ENCODE measurements around the gene TRAM2. TPM values are rescaled to one million over a fixed set of nuclear protein-coding genes. Genes with fewer than 3 reads are reported as not detected.
A peak's percentile ranks its signal among the peaks of the same experiment; 100 is the strongest.

TRAM2 gene
- total RNA-seq, 1 donor from 2014 or later, result 11.0 TPM

GRCh38 chr6:52508261-52508739 lies 68.6 kb downstream of the TRAM2 start:
- no peak for DNase-seq (ENCODE audit: extremely low spot score in 2 of 2)
- intact Hi-C loops (cut with DNase I), result no loop called here
- TF ChIP-seq POLR2A (IDR thresholded peaks at IDR 0.05) (no peak), CTCF (IDR thresholded peaks at IDR 0.05) (no peak), POLR2AphosphoS5 (IDR thresholded peaks at IDR 0.05; ENCODE audit: insufficient read depth in 1 of 2, low read depth in 1 of 2) (no peak)
- Histone ChIP-seq H3K4me3 (no peak overlapping the region), H3K9me3 (no peaks in the 10 kb centered on the region), H3K27ac (peak overlapping the region; percentile 10), H3K4me1 (peaks cover 49% of the 10 kb centered on the region), H3K36me3 (peaks cover 0 to 27% of the 10 kb centered on the region in 2 donors), H3K27me3 (no peaks in the 10 kb centered on the region)

GRCh38 chr6:52507557-52508260 lies 69.2 kb downstream of the TRAM2 start:
- H3K4me1 ChIP-seq, result peaks cover 47% of the 10 kb centered on the region
- no peak overlapping the region for H3K4me3 ChIP-seq
- H3K27ac ChIP-seq, result peak overlapping the region; percentile 10
- no peaks in the 10 kb centered on the region for H3K27me3 ChIP-seq
- H3K9me3 ChIP-seq, result no peaks in the 10 kb centered on the region
- H3K36me3 ChIP-seq, result peaks cover 0 to 27% of the 10 kb centered on the region in 2 donors
- intact Hi-C loops (cut with DNase I), result no loop called here
- TF ChIP-seq POLR2A (IDR thresholded peaks at IDR 0.05), result no peak
- no peak for TF ChIP-seq CTCF (IDR thresholded peaks at IDR 0.05)
- no peak for TF ChIP-seq POLR2AphosphoS5 (IDR thresholded peaks at IDR 0.05; ENCODE audit: insufficient read depth in 1 of 2, low read depth in 1 of 2)
- peak in 1 of 2 donors; percentile 82 for DNase-seq (ENCODE audit: extremely low spot score in 2 of 2)

GRCh38 chr6:52506476-52506875 lies 70.4 kb downstream of the TRAM2 start:
- no peak overlapping the region for H3K27ac ChIP-seq
- H3K9me3 ChIP-seq, result no peaks in the 10 kb centered on the region
- H3K36me3 ChIP-seq, result peaks cover 0 to 27% of the 10 kb centered on the region in 2 donors

GRCh38 chr6:52505726-52506409 lies 71.0 kb downstream of the TRAM2 start:
- intact Hi-C loops (cut with DNase I), result no loop called here
- H3K36me3 ChIP-seq, result peaks cover 0 to 27% of the 10 kb centered on the region in 2 donors

More at GRCh38 chr6:52506476-52506875, 70.4 kb downstream of the TRAM2 start:
- DNase-seq (ENCODE audit: extremely low spot score in 2 of 2), result no peak
- no peak overlapping the region for H3K4me3 ChIP-seq
- peaks cover 36% of the 10 kb centered on the region for H3K4me1 ChIP-seq
- no peak for TF ChIP-seq POLR2A (IDR thresholded peaks at IDR 0.05)
- TF ChIP-seq CTCF (IDR thresholded peaks at IDR 0.05), result no peak
- no peak for TF ChIP-seq POLR2AphosphoS5 (IDR thresholded peaks at IDR 0.05; ENCODE audit: insufficient read depth in 1 of 2, low read depth in 1 of 2)
- no peaks in the 10 kb centered on the region for H3K27me3 ChIP-seq
- intact Hi-C loops (cut with DNase I), result no loop called here

More at GRCh38 chr6:52505726-52506409, 71.0 kb downstream of the TRAM2 start:
- TF ChIP-seq POLR2AphosphoS5 (IDR thresholded peaks at IDR 0.05; ENCODE audit: insufficient read depth in 1 of 2, low read depth in 1 of 2) (no peak), POLR2A (IDR thresholded peaks at IDR 0.05) (no peak), CTCF (IDR thresholded peaks at IDR 0.05) (no peak)
- no peaks in the 10 kb centered on the region for H3K9me3 ChIP-seq
- no peak overlapping the region for H3K27ac ChIP-seq
- H3K4me1 ChIP-seq, result peaks cover 32% of the 10 kb centered on the region
- H3K4me3 ChIP-seq, result no peak overlapping the region
- H3K27me3 ChIP-seq, result no peaks in the 10 kb centered on the region
- DNase-seq (ENCODE audit: extremely low spot score in 2 of 2), result no peak

Measured in vagina (tissue), 2 donors.